ENCODE results near the gene SLC14A1. TPM values are rescaled to one million over a fixed set of nuclear protein-coding genes. Genes with fewer than 3 reads are reported as not detected.

SLC14A1 gene
- total and polyA plus RNA-seq, 2 experiments from 2014 or later, result 0.21 to 0.53 TPM

DNA sequence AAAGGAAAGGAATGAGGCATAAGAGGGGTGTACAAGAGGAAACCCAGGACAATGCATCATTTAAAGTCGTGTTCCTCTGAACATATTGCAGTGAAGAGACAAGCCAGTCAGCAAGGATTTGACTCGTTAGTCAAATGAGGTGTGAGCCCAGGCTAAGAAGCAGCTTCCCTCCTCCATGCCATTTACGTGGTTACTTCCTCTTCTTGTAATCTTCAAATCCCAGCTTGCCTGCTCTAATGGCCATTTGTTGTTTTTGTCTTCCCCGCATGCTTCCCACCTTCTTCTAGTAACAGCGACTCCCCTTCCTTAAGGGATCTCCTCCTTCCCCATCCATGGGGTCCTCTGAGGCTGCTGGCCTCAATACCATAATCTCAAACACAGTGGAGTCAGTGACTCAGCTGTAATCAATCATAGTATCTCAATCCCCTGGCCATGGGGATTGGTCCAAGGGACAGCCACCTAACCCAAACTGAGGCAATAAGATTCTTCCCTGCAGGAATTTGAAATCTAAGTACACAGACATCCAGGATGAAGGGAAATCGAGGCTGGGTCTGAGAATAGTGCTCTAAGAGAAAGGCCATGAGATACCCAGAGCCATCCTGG is 37.6 kb downstream of the SLC14A1 start:
- ATAC-seq (no peak), DNase-seq (ENCODE audit: low spot score) (no peak)
- Histone ChIP-seq H3K27me3 (ENCODE audit: insufficient read depth) (no peaks in the 10 kb centered on the region), H3K4me1 (ENCODE audit: insufficient read depth) (peaks cover 40% of the 10 kb centered on the region), H3K36me3 (ENCODE audit: insufficient read depth) (no peaks in the 10 kb centered on the region), H3K4me3 (no peak overlapping the region), H3K9me2 (ENCODE audit: insufficient read depth) (0 out of 2 replicates have a peak, but pooled peaks cover 3% of the 10 kb centered on the region), H3F3A (replicated peaks; ENCODE audit: low read depth) (no peaks in the 10 kb centered on the region), H3K4me2 (no peak overlapping the region), H4K20me1 (replicated peaks; ENCODE audit: insufficient read depth) (no peaks in the 10 kb centered on the region), H2AFZ (no peak overlapping the region), H3K27ac (ENCODE audit: low read depth) (no peak overlapping the region), H3K79me2 (replicated peaks; ENCODE audit: insufficient read depth) (no peaks in the 10 kb centered on the region)
- H3K27ac Mint-ChIP-seq, result no peak overlapping the region
- H3K36me3 Mint-ChIP-seq (ENCODE audit: low read depth), result peaks cover 17% of the 10 kb centered on the region
- H3K9me3 Mint-ChIP-seq, result peaks cover 7% of the 10 kb centered on the region; the same call in 2 of the 3 replicates
- TF ChIP-seq CREB1 (CRISPR knock-in tag; IDR thresholded peaks at IDR 0.05; ENCODE audit: low read depth) (no peak), STAT1 (IDR thresholded peaks at IDR 0.05; ENCODE audit: unreplicated experiment) (no peak), ZNF331 (CRISPR knock-in tag; IDR thresholded peaks at IDR 0.05; ENCODE audit: low read depth) (no peak), ZNF114 (CRISPR knock-in tag; IDR thresholded peaks at IDR 0.05) (no peak), POLR2AphosphoS5 (IDR thresholded peaks at IDR 0.05; ENCODE audit: low read depth) (no peak), NANOG (IDR thresholded peaks at IDR 0.05; ENCODE audit: borderline replicate concordance) (no peak), CTCF (conservative IDR thresholded peaks at IDR 0.05; ENCODE audit: low read depth in 2 of 2) (no peak), EZH2 (IDR thresholded peaks at IDR 0.05; ENCODE audit: low read depth, unreplicated experiment) (no peak), JUNB (IDR thresholded peaks at IDR 0.05; ENCODE audit: unreplicated experiment) (no peak), EZH2phosphoT487 (IDR thresholded peaks at IDR 0.05; ENCODE audit: unreplicated experiment) (no peak), REST (IDR thresholded peaks at IDR 0.05; ENCODE audit: unreplicated experiment) (no peak)
- TF ChIP-seq, protein P1, sequence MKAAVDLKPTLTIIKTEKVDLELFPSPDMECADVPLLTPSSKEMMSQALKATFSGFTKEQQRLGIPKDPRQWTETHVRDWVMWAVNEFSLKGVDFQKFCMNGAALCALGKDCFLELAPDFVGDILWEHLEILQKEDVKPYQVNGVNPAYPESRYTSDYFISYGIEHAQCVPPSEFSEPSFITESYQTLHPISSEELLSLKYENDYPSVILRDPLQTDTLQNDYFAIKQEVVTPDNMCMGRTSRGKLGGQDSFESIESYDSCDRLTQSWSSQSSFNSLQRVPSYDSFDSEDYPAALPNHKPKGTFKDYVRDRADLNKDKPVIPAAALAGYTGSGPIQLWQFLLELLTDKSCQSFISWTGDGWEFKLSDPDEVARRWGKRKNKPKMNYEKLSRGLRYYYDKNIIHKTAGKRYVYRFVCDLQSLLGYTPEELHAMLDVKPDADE (IDR thresholded peaks at IDR 0.05), result no peak
- TF ChIP-seq, protein P2, sequence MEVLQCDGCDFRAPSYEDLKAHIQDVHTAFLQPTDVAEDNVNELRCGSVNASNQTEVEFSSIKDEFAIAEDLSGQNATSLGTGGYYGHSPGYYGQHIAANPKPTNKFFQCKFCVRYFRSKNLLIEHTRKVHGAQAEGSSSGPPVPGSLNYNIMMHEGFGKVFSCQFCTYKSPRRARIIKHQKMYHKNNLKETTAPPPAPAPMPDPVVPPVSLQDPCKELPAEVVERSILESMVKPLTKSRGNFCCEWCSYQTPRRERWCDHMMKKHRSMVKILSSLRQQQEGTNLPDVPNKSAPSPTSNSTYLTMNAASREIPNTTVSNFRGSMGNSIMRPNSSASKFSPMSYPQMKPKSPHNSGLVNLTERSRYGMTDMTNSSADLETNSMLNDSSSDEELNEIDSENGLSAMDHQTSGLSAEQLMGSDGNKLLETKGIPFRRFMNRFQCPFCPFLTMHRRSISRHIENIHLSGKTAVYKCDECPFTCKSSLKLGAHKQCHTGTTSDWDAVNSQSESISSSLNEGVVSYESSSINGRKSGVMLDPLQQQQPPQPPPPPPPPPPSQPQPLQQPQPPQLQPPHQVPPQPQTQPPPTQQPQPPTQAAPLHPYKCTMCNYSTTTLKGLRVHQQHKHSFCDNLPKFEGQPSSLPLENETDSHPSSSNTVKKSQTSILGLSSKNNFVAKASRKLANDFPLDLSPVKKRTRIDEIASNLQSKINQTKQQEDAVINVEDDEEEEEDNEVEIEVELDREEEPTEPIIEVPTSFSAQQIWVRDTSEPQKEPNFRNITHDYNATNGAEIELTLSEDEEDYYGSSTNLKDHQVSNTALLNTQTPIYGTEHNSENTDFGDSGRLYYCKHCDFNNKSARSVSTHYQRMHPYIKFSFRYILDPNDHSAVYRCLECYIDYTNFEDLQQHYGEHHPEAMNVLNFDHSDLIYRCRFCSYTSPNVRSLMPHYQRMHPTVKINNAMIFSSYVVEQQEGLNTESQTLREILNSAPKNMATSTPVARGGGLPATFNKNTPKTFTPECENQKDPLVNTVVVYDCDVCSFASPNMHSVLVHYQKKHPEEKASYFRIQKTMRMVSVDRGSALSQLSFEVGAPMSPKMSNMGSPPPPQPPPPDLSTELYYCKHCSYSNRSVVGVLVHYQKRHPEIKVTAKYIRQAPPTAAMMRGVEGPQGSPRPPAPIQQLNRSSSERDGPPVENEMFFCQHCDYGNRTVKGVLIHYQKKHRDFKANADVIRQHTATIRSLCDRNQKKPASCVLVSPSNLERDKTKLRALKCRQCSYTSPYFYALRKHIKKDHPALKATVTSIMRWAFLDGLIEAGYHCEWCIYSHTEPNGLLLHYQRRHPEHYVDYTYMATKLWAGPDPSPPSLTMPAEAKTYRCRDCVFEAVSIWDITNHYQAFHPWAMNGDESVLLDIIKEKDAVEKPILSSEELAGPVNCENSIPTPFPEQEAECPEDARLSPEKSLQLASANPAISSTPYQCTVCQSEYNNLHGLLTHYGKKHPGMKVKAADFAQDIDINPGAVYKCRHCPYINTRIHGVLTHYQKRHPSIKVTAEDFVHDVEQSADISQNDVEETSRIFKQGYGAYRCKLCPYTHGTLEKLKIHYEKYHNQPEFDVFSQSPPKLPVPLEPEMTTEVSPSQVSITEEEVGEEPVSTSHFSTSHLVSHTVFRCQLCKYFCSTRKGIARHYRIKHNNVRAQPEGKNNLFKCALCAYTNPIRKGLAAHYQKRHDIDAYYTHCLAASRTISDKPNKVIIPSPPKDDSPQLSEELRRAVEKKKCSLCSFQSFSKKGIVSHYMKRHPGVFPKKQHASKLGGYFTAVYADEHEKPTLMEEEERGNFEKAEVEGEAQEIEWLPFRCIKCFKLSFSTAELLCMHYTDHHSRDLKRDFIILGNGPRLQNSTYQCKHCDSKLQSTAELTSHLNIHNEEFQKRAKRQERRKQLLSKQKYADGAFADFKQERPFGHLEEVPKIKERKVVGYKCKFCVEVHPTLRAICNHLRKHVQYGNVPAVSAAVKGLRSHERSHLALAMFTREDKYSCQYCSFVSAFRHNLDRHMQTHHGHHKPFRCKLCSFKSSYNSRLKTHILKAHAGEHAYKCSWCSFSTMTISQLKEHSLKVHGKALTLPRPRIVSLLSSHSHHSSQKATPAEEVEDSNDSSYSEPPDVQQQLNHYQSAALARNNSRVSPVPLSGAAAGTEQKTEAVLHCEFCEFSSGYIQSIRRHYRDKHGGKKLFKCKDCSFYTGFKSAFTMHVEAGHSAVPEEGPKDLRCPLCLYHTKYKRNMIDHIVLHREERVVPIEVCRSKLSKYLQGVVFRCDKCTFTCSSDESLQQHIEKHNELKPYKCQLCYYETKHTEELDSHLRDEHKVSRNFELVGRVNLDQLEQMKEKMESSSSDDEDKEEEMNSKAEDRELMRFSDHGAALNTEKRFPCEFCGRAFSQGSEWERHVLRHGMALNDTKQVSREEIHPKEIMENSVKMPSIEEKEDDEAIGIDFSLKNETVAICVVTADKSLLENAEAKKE (CRISPR knock-in tag; IDR thresholded peaks at IDR 0.05), result no peak
- H3K27me3 Mint-ChIP-seq (ENCODE audit: insufficient read depth, low read depth, poor library complexity), result peaks cover 13% of the 10 kb centered on the region
- peaks cover 47% of the 10 kb centered on the region for H3K4me1 Mint-ChIP-seq
- no peak overlapping the region for H3K4me3 Mint-ChIP-seq

All from GM23338 (cell line).